Mononuclear cell (primary cell): ENCODE measurements around the gene TMOD1. TPM values are rescaled to one million over a fixed set of nuclear protein-coding genes. Genes with fewer than 3 reads are reported as not detected.
"Not testable (repeated sequence)": the region's sequence is repeated elsewhere in the genome, so short reads cannot be mapped to it uniquely, and the experiment has no call there.

Experiments used
- H3K27me3 ChIP-seq: 2 replicates; pipeline ENCODE4 v1.6.0; 2011; ENCODE audit warnings: low read length, control low read depth; ENCODE audit not compliant: insufficient read depth
- H3K4me1 ChIP-seq: 2 replicates; pipeline ENCODE4 v1.5.1; 2011; ENCODE audit warnings: mild to moderate bottlenecking, low read length, control low read depth; ENCODE audit not compliant: insufficient read depth
- H3K4me3 ChIP-seq: 2 replicates; pipeline ENCODE4 v1.5.1; 2011; ENCODE audit warnings: mild to moderate bottlenecking, low read length, moderate library complexity
- H3K9me3 ChIP-seq: 2 replicates; pipeline ENCODE4 v1.5.1; 2011; ENCODE audit warnings: low read depth, mild to moderate bottlenecking, control low read depth, low read length
- total RNA-seq: library from RNA; depleted of rRNA; stranded (reverse); fragments of >200 nt; gene quantifications from one replicate; pipeline ENCODE4 v1.2.3, GENCODE V29; 2012

Gene TMOD1
- 0.84 TPM for total RNA-seq

- peak within 1 kb of the TSS; percentile 6 for H3K4me3 ChIP-seq
- H3K27me3 ChIP-seq = peaks cover 63% of the 10 kb centered on the region
- H3K4me1 ChIP-seq = peaks cover 19% of the 10 kb centered on the region
- no peaks in the 10 kb centered on the region for H3K9me3 ChIP-seq
These were observed at the start of gene TMOD1 for GRCh38 chr9:97501177-97501971. TMOD1 (plus strand) TSS chr9:97501666; CDS start chr9:97524189, 22,523 bp downstream.

- H3K4me1 ChIP-seq = peaks cover 11% of the 10 kb centered on the region
- not testable (repeated sequence) for H3K27me3 ChIP-seq, H3K4me3 ChIP-seq, H3K9me3 ChIP-seq
These were observed 47.9 kb upstream of the TMOD1 start for GRCh38 chr9:97453573-97453972.

DNA sequence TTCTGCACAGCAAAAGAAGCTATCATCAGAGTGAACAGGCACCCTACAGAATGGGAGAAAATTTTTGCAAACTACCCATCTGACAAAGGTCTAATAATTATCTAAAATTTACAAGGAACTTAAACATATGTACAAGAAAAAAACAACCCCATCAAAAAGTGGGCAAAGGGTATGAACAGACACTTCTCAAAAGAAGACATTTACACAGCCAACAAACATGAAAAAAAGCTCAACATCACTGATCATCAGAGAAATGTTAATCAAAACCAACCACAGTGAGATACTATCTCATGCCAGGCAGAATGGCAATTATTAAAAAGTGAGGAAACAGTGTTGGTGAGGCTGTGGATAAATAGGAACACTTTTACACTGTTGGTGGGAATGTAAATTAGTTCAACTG lies 44.6 kb upstream of the TMOD1 start:
- peaks cover 11% of the 10 kb centered on the region for H3K4me1 ChIP-seq
- not testable (repeated sequence) for H3K9me3 ChIP-seq, H3K27me3 ChIP-seq, H3K4me3 ChIP-seq

DNA sequence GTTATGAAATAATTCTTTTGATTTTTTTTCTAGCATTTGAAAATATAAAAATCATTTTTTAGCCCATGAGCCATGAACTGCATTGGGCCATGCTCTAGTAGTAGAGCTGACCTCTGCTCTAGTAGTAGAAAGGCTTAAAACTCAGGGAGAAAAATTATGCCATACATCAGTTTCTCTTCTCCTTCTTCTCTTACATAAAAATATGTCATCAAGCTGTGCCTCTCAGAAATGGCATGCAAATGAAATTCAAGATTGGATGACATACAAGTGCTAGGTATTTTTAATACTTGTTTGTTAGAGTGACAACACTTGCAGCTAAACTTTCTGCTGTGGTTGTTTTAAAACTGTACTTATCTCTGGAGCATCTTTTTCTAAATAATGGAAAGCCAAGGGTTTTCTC lies 42.1 kb upstream of the TMOD1 start:
- Histone ChIP-seq H3K27me3 (no peaks in the 10 kb centered on the region), H3K4me1 (no peaks in the 10 kb centered on the region), H3K4me3 (no peak overlapping the region), H3K9me3 (no peaks in the 10 kb centered on the region)

DNA sequence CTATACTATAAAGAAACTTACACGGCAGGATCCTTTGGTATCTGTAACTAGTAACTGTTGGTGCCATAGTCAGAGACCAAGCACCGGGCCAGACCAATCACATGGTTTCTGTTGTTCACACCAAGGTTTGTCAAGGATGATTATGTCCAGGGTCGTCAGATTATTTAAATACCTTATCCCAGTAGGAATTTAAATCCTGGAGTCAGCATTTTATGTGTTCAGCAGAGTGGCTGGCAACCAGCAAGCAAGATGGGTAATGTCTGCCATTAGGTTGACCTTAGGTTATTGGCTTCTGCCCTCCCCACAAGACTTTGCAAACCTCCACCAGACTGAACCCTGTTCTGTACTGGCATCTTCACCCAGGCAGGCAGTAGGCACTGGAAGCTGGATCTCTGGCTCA lies 39.3 kb upstream of the TMOD1 start:
- H3K9me3 ChIP-seq = no peaks in the 10 kb centered on the region
- no peak overlapping the region for H3K4me3 ChIP-seq
- H3K4me1 ChIP-seq = no peaks in the 10 kb centered on the region
- H3K27me3 ChIP-seq = no peaks in the 10 kb centered on the region

DNA sequence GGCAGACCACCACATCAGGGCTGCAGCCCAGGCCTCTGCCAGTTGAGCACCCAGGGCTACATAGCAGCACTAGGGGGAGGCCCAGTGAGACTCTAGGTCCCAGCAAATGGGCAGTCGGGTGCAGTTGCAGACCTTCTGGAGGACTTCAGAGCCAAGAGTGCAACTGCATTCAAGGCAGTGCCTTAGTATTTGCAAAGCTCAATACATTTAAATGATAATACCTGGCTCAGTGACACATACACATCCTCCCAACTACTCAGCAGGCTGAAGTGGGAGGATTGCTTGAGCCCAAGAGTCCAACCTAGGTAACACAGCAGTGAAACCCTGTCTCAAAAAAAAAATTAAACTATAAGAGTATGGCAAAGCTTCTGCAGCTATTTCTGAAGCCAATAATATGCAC lies 38.6 kb upstream of the TMOD1 start:
- no peaks in the 10 kb centered on the region for H3K4me1 ChIP-seq
- no peaks in the 10 kb centered on the region for H3K9me3 ChIP-seq

GRCh38 chr9:97468658-97469448 lies 32.6 kb upstream of the TMOD1 start:
- Histone ChIP-seq H3K4me3 (no peak overlapping the region), H3K9me3 (no peaks in the 10 kb centered on the region), H3K4me1 (no peaks in the 10 kb centered on the region), H3K27me3 (no peaks in the 10 kb centered on the region)

More for the DNA sequence above, 38.6 kb upstream of the TMOD1 start:
- Histone ChIP-seq H3K4me3 (no peak overlapping the region), H3K27me3 (no peaks in the 10 kb centered on the region)

GRCh38 chr9:97470076-97470475 lies 31.4 kb upstream of the TMOD1 start:
- H3K27me3 ChIP-seq = no peaks in the 10 kb centered on the region
- no peaks in the 10 kb centered on the region for H3K9me3 ChIP-seq
- no peak overlapping the region for H3K4me3 ChIP-seq
- H3K4me1 ChIP-seq = no peaks in the 10 kb centered on the region

GRCh38 chr9:97473717-97474116 lies 27.7 kb upstream of the TMOD1 start:
- Histone ChIP-seq H3K27me3 (no peaks in the 10 kb centered on the region), H3K4me1 (no peaks in the 10 kb centered on the region), H3K4me3 (no peak overlapping the region), H3K9me3 (no peaks in the 10 kb centered on the region)

GRCh38 chr9:97474372-97474925 lies 27.0 kb upstream of the TMOD1 start:
- H3K9me3 ChIP-seq = no peaks in the 10 kb centered on the region
- no peak overlapping the region for H3K4me3 ChIP-seq

DNA sequence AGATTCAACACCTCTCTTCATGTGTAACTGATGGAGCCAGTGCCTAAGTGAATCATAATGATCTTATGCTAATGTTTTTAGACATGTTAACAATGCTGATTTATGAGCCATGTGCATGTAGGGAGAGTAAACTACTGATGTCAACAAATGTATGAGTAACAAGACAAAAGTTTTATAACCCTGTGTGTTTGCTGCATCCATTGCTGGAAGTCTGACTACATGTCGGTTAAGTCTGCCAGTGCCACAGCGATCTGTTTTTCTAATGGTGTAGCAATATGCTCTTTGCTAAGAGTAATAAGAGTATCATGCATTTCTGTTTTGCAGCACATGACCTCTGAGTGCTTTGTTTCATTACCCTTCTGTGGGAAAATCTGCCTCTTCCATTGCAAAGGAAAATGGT lies 26.4 kb upstream of the TMOD1 start:
- H3K9me3 ChIP-seq = no peaks in the 10 kb centered on the region
- no peaks in the 10 kb centered on the region for H3K4me1 ChIP-seq
- H3K27me3 ChIP-seq = no peaks in the 10 kb centered on the region
- no peak overlapping the region for H3K4me3 ChIP-seq

More at GRCh38 chr9:97474372-97474925, 27.0 kb upstream of the TMOD1 start:
- no peaks in the 10 kb centered on the region for H3K4me1 ChIP-seq
- H3K27me3 ChIP-seq = no peaks in the 10 kb centered on the region

DNA sequence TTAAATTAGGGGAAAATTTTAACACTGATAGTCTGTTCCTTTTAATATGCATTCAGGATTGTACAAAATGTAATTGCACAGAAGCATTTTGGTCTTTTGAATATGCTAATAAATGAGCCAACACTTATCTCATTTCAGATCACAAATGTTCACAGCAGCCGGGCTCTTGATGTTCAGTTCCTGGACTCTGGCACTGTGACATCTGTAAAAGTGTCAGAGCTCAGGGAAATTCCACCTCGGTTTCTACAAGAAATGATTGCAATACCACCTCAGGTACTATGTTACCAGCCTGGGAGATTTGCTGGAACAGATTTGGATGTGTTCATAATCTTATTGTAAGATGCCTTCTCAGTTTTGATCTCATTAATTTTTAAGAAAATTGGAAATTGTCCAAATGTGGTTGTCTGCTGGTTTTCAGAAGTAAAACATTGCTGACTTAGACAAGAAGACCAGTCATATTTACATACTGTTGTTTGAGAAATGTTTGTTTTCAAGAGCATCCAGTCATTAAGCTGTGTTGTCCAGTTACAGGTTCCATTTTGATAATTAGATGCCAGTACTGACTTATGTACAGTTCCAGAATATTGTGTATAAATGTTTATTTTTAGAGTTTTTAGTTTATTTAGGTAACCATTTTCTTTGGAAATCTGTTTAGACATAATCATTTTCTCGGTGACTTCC lies 23.0 kb upstream of the TMOD1 start:
- Histone ChIP-seq H3K4me1 (no peaks in the 10 kb centered on the region), H3K27me3 (no peaks in the 10 kb centered on the region), H3K9me3 (no peaks in the 10 kb centered on the region), H3K4me3 (no peak overlapping the region)

GRCh38 chr9:97479496-97480159 lies 21.8 kb upstream of the TMOD1 start:
- Histone ChIP-seq H3K4me1 (no peaks in the 10 kb centered on the region), H3K27me3 (no peaks in the 10 kb centered on the region), H3K4me3 (no peak overlapping the region), H3K9me3 (no peaks in the 10 kb centered on the region)

DNA sequence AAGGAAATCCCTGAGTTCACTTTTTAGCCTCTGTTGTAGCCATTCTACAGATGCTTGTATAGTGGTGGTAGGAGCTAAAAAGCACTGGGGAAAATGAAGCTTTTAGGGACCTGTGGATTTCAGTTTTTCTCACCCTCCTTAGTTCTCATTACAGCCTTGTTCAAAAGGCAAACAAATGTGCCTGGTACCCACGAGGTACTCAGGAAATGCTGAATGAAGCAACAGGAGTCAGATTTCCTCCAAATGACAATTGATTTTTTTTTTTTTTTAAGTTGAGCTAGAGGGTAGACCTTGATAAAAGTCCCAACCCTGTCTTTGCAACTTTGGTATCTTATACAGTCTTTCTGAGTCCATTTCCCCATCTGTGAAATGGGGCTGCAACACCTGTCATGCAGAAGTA lies 21.3 kb upstream of the TMOD1 start:
- Histone ChIP-seq H3K4me1 (no peaks in the 10 kb centered on the region), H3K27me3 (no peaks in the 10 kb centered on the region), H3K9me3 (no peaks in the 10 kb centered on the region), H3K4me3 (no peak overlapping the region)
